Purkinje cell (primary cell): Measurements from ENCODE around the gene CCNE1. TPM values are rescaled to one million over a fixed set of nuclear protein-coding genes. Genes with fewer than 3 reads are reported as not detected.

Experiments used
- polyA plus RNA-seq: library from polyadenylated mRNA; unstranded; fragments of >200 nt; fragmentation: Nextera tagmentation; gene quantifications from 2 replicates; pipeline ENCODE4 v1.2.1, GENCODE V29; 2014

The CCNE1 gene
- polyA plus RNA-seq, result 6.7 and 7.4 TPM in 2 replicates

GRCh38 chr19:29811125-29812079 is at the start of gene CCNE1:
CCNE1 (plus strand) TSS chr19:29811991; CDS start chr19:29812556, 565 bp downstream.

Other genes with a start within 250 kb of the CCNE1 start
- 75.2 and 81.9 TPM in 2 replicates for gene POP4, start 205.7 kb upstream of the CCNE1 start, polyA plus RNA-seq
- gene PLEKHF1, start 146.5 kb upstream of the CCNE1 start, polyA plus RNA-seq, result not detected in 2 replicates
- 15.8 and 22.7 TPM in 2 replicates for gene C19orf12, start 96.7 kb upstream of the CCNE1 start, polyA plus RNA-seq
- gene URI1, start 130.2 kb downstream of the CCNE1 start, polyA plus RNA-seq, result 57.1 and 57.2 TPM in 2 replicates